ENCODE data around the gene HSD17B2.

DNA sequence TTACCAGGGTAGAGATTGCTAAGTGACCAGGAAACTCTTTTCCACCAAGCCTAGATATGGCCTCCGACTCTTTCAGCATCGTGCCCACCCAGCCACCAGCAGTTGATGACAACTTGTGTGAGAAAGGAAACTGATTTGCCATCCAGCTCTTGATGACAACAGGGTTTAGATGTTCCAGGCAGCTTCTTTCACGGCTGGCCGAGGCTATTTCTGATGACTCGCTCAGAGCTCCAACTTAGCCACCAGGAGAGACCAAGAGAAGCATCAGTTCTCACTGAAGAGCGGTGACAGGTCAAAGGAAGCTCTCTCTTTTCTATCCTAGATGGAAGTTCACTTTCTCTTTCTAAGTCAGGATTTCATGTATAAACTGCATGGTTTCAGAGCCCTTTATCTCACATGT lies 73.7 kb downstream of the HSD17B2 start:
- TF ChIP-seq CTCF (IDR thresholded peaks at IDR 0.05) (no peak), POLR2A (IDR thresholded peaks at IDR 0.05) (no peak)

All from tibial nerve (tissue), 3 donors.